Mesodermal cell (in vitro differentiated cells): ENCODE measurements around the gene ZZZ3. TPM values are rescaled to one million over a fixed set of nuclear protein-coding genes. Genes with fewer than 3 reads are reported as not detected.
A peak's percentile ranks its signal among the peaks of the same experiment; 100 is the strongest.
"Not testable (repeated sequence)": the region's sequence is repeated elsewhere in the genome, so short reads cannot be mapped to it uniquely, and the experiment has no call there.

Experiments used
- H3K27ac ChIP-seq: 2 replicates; pipeline ENCODE4 v1.7.0; 2013; ENCODE audit warnings: mild to moderate bottlenecking, low read depth, low read length, moderate library complexity; ENCODE audit not compliant: severe bottlenecking
- H3K36me3 ChIP-seq: 2 replicates; pipeline ENCODE4 v1.7.1; 2013; ENCODE audit warnings: mild to moderate bottlenecking, low read length, moderate library complexity; ENCODE audit not compliant: control insufficient read depth, insufficient read depth
- H3K4me1 ChIP-seq: one replicate; pipeline ENCODE4 v1.7.1; 2013; ENCODE audit warnings: mild to moderate bottlenecking, low read length; ENCODE audit not compliant: insufficient read depth, control insufficient read depth, poor library complexity, severe bottlenecking
- H3K4me3 ChIP-seq: 2 replicates; pipeline ENCODE4 v1.7.0; 2013; ENCODE audit warnings: low read length, control low read depth, mild to moderate bottlenecking; ENCODE audit not compliant: insufficient read depth, poor library complexity, severe bottlenecking; ENCODE audit errors: extremely low read depth
- H3K9me3 ChIP-seq: 2 replicates; pipeline ENCODE4 v1.7.1; 2013; ENCODE audit warnings: mild to moderate bottlenecking, low read length, moderate library complexity; ENCODE audit not compliant: control insufficient read depth
- WGBS, 2 experiments: methylation state at CpG; one replicate each; pipeline ENCODE4 v1.1.5; 2013; ENCODE audit warnings: missing lambda C conversion rate in 2 of 2; ENCODE audit not compliant: insufficient coverage in 2 of 2; 5-methylcytosine and 5-hydroxymethylcytosine counted together
- polyA plus RNA-seq, 2 experiments: library from polyadenylated mRNA; stranded (reverse); fragments of 50-300 nt; gene quantifications; one replicate each; pipeline ENCODE4 v1.2.3, GENCODE V29; 2013

Gene ZZZ3
- 31.7 TPM for polyA plus RNA-seq (2013, experiment 1 of 2)
- 36.6 TPM for polyA plus RNA-seq (2013, experiment 2 of 2)

DNA sequence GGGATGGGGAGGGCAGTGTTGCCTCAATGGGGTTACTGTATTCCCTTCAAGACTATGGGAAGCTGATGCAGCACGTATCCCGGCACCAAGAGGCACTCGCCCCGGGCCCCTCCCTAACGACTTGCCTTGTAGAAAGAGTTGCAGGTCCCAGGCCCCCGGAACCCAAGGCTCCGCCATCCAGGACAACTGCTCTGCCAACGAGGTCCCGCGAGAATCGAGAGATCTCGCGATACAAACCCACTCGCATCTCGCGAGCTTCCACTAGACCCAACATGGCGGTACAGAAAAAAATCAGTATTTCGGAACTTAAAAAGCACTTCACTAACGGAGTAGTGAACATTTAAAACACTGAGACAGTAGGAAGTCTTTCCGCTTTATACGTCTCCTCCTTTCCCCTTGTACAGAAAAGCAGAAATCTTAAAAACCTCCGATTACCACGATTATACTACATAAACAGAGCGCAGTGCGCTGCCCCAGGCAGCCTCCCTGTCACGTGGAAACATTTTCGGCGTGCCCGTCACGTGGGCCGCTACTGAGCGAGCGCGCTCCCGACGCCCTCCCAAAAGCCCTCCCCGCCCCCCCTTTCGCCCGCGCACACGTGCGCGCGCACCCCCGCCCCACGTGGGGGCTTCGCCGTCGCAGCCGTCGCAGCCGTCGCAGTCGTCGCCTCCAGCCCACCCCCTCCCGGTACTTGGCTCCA, at the start of gene ZZZ3:
ZZZ3 (minus strand) TSS at position 199 of the 700 bp plus-strand sequence. CDS start 49,304 bp downstream, outside the sequence.
- Histone ChIP-seq H3K9me3 (no peaks in the 10 kb centered on the region), H3K27ac (peak within 1 kb of the TSS; percentile 99), H3K4me1 (peaks cover 8% of the 10 kb centered on the region), H3K36me3 (no peaks in the 10 kb centered on the region), H3K4me3 (peak within 1 kb of the TSS; percentile 85)
- WGBS, 2 experiments: 0 to 1% methylated on average over 20 to 21 of the region's 56 CpGs

DNA sequence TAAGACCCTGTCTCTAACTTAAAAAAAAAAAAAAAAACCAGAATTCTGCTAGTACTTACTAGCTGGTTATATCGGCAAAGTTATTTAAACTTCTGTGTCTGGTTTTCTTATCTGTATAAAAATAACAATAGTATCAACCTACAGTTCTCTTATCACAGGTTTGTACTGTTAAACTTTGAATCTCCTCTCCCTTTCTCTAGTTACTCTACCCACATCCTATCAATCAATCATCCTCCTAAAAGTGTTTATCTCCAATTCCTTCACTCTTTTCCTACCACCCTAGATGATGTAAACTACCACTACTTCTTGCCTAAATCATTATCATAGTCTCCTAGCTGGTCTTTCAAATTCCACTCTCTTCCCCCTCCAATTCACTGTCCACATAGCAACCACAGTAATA, 49.6 kb upstream of the ZZZ3 start:
- WGBS, 2 experiments: no CpG with 5 or more reads among the region's 1 CpG
- no peak overlapping the region for H3K4me3 ChIP-seq
- peaks cover 43% of the 10 kb centered on the region for H3K36me3 ChIP-seq

DNA sequence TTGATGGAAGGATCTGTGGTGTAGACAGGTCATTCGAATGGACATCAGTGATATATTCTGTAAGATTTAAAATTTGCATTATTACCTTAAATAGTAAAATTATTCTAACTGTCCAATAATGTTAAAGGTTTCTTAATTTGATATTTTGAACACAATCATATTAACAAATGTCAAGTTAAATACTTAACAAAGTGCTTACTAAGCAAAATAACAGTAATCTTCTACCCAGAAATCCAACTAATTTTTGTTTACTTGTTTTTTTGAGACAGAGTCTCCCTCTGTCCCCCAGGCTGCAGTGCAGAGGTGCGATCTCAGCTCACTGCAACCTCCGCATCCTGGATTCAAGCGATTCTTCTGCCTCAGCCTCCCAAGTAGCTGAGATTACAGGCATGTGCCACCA, 43.2 kb upstream of the ZZZ3 start:
- H3K27ac ChIP-seq: no peak overlapping the region
- H3K4me1 ChIP-seq: no peaks in the 10 kb centered on the region
- WGBS, 2 experiments: 94 to 100% methylated on average over 2 of the region's 4 CpGs
- H3K36me3 ChIP-seq: peaks cover 80% of the 10 kb centered on the region
- H3K4me3 ChIP-seq: no peak overlapping the region
- H3K9me3 ChIP-seq: no peaks in the 10 kb centered on the region

More for the DNA sequence above, 49.6 kb upstream of the ZZZ3 start:
- no peaks in the 10 kb centered on the region for H3K4me1 ChIP-seq
- H3K27ac ChIP-seq: no peak overlapping the region
- H3K9me3 ChIP-seq: no peaks in the 10 kb centered on the region

DNA sequence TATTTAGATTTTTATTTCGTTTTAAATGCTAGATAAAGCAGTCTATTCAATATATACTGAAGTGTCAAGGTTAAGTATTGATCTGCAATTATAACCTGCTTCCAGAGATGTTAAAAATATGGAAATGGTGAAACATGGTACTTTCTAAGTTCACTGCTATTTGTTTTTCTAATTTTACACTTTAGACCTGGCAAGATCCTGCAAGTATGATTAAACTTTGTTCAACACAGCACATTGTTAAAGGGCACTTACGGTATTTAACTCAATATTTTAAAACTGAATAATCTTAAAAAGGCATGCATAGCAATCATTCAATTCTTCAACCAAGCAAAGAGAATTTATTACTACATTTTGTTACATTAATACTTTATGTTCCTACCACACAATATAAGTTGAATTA, 35.7 kb upstream of the ZZZ3 start:
- no CpG with 5 or more reads among the region's 2 CpGs for WGBS, 2 experiments
- Histone ChIP-seq H3K4me1 (no peaks in the 10 kb centered on the region), H3K4me3 (no peak overlapping the region), H3K27ac (no peak overlapping the region), H3K36me3 (peaks cover 63% of the 10 kb centered on the region), H3K9me3 (no peaks in the 10 kb centered on the region)

DNA sequence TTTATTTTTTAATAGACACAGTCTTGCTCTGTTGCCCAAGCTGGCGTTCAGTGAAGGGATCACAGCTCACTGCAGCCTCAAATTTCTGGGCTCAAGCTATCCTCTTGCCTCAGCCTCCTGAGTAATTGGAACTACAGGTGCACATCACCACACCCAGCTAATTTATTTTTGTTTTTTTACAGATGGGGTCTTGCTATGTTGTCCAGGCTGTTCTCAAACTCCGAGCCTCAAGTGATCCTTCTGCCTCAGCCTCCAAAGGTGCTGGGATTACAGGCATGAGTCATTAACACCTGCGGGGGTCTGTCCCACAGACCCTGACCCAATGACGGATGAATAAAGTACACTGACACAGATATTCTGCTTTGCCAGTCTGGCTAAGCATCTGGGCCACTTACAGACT, 33.6 kb upstream of the ZZZ3 start:
- Histone ChIP-seq H3K9me3 (no peaks in the 10 kb centered on the region), H3K4me3 (no peak overlapping the region), H3K4me1 (no peaks in the 10 kb centered on the region), H3K27ac (no peak overlapping the region), H3K36me3 (peaks cover 61% of the 10 kb centered on the region)
- WGBS, 2 experiments: 85 to 91% methylated on average over 4 of the region's 4 CpGs

DNA sequence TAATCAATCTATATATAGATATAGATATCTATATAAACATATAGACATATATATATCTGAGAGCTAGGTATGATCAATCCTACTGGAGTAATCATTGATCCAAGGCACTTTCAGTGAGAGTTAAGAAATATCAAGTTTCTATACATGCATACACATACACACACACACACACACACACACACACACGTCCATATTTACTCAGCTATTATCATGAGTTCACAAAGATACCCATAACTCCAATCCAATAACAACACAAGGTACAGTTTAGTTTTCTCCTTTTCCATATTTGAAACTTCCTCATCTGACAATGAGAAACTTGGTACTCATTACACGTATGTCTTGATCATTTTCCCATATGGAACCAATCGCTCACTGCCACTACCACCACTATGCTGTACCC, 27.3 kb upstream of the ZZZ3 start:
- 87 to 92% methylated on average over 3 of the region's 3 CpGs for WGBS, 2 experiments
- H3K4me3 ChIP-seq: no peak overlapping the region
- peaks cover 68% of the 10 kb centered on the region for H3K36me3 ChIP-seq
- H3K9me3 ChIP-seq: no peaks in the 10 kb centered on the region
- no peaks in the 10 kb centered on the region for H3K4me1 ChIP-seq
- H3K27ac ChIP-seq: no peak overlapping the region

DNA sequence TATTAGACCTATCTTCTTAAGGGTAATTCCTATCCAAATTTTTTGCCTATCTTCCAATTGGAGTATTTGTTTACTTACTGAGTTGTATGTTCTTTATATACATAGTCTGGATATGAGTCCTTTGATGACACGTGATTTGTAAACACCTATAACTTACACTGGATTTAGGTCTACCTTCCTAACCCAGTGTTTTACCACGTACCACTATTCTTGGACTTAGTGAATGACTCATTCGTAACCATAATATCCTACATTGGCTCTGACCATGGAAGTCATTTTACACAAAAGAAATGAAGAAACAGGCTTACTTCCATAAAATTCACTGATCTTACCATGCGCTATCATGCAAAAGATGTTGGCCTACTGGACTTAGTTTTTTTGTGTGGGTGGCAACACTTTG, 23.9 kb upstream of the ZZZ3 start:
- H3K4me3 ChIP-seq: no peak overlapping the region
- peaks cover 44% of the 10 kb centered on the region for H3K36me3 ChIP-seq
- WGBS, 2 experiments: 96 to 100% methylated on average over 2 to 3 of the region's 4 CpGs
- no peaks in the 10 kb centered on the region for H3K4me1 ChIP-seq
- H3K27ac ChIP-seq: no peak overlapping the region
- H3K9me3 ChIP-seq: no peaks in the 10 kb centered on the region

DNA sequence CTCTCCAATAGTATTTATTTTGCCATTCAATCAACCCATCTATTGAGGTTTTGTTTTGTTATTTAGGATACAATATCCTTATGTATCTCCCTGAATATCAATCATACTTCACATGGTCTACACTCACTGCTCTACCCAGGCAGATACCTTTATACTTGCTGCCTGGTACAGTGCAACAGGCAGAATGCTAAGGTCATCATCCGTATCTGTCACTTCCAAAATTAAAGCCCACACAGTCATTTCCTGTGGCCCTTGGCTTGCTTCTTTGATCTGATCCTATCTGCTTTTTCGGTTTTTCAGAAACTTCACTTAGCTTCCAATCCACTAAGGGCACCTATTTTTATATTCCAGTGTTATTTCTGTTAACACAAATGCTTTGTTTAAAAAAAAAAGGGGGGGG, 22.3 kb upstream of the ZZZ3 start:
- Histone ChIP-seq H3K4me1 (no peaks in the 10 kb centered on the region), H3K36me3 (peaks cover 35% of the 10 kb centered on the region), H3K4me3 (no peak overlapping the region), H3K27ac (no peak overlapping the region), H3K9me3 (no peaks in the 10 kb centered on the region)
- 71 to 82% methylated on average over 1 of the region's 2 CpGs for WGBS, 2 experiments

DNA sequence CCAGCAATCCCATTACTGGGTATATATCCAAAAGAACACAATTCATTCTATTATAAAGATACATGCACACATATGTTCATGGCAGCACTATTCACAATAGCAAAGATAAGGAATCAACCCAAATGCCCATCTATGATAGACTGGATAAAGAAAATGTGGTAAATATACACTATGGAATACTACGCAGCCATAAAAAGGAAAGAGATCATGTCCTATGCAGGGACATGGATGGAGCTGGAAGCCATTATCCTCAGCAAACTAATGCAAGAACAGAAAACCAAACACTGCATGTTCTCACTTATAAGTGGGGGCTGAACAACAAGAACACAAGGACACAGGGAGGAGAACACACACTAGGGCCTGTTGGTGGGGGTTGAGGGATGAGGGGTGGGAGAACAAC, 17.2 kb upstream of the ZZZ3 start:
- not testable (repeated sequence) for H3K4me1 ChIP-seq, H3K27ac ChIP-seq, H3K4me3 ChIP-seq, H3K9me3 ChIP-seq
- WGBS, 2 experiments: no CpG with 5 or more reads among the region's 1 CpG
- H3K36me3 ChIP-seq: peaks cover 23% of the 10 kb centered on the region

DNA sequence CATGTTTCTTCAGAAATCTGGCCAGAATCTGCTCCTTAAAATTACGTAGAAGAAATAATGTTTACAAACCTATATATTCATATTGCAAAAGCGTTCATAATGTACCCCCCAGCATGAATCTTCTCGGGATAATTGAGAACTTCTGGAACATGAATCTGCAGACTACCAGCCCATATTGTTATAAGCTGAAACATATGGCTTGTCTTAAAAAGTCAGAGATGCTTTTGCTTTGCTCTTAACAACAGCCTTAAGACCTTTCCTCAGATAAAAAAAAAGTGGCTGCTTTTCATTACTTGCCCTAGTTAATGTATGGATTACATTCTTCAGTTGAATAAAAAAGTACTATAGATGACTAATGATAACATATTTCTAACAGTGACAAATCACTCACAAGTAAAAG, 15.0 kb upstream of the ZZZ3 start:
- no peak overlapping the region for H3K4me3 ChIP-seq
- no peaks in the 10 kb centered on the region for H3K4me1 ChIP-seq
- WGBS, 2 experiments: 82 to 89% methylated on average over 2 to 3 of the region's 3 CpGs
- H3K36me3 ChIP-seq: peaks cover 30% of the 10 kb centered on the region
- H3K27ac ChIP-seq: no peak overlapping the region
- H3K9me3 ChIP-seq: no peaks in the 10 kb centered on the region

DNA sequence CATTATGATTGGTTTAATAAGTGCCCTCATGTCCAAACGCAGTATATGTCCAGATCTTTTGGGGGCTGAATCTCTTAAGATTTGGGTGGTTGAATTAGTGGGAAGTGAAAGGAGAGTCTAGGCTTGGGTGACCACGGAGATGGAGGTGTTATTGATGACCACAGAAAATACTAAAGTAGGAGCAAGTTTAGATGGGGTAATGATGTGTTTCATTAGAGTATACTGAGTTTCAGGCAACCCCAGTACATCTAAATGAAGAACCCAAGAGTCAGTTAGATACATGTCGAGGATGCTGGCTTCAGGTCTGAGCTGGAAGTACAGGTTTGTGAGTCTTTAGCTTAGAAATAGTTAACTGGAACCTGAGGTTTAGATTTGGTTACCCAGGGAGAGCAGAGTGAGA, 6.5 kb upstream of the ZZZ3 start:
- peaks cover 16% of the 10 kb centered on the region for H3K36me3 ChIP-seq
- H3K27ac ChIP-seq: no peak overlapping the region
- H3K4me3 ChIP-seq: no peak overlapping the region
- H3K4me1 ChIP-seq: peaks cover 6% of the 10 kb centered on the region
- 92 to 100% methylated on average over 2 of the region's 3 CpGs for WGBS, 2 experiments
- no peaks in the 10 kb centered on the region for H3K9me3 ChIP-seq
